Left lung (tissue), 10 donors: ENCODE measurements around the gene LGALS9C. TPM values are rescaled to one million over a fixed set of nuclear protein-coding genes. Genes with fewer than 3 reads are reported as not detected.
A peak's percentile ranks its signal among the peaks of the same experiment; 100 is the strongest.
"Not testable (repeated sequence)": the region's sequence is repeated elsewhere in the genome, so short reads cannot be mapped to it uniquely, and the experiment has no call there.

ENCODE experiments used
- ATAC-seq: fragments of 200-7000 bp; cut with Tn5 transposase; one replicate; pipeline ENCODE4 v1.9.1; 2020; ENCODE audit warnings: moderate library complexity
- DNase-seq, 4 donors: peaks; one replicate each; pipeline ENCODE4 v3.0.0-alpha.2; 2013 to 2020
- H3K27ac ChIP-seq, 2 donors: fragments of 200-600 bp; sonication (generic) in 1 of 2; one replicate each; pipeline versions ENCODE4 v1.5.0 to v1.8.0; 2020 to 2021
- H3K27me3 ChIP-seq, 2 donors: fragments of 200-600 bp; sonication (generic) in 1 of 2; one replicate each; pipeline versions ENCODE4 v1.5.0 to v1.8.0; 2020 to 2021
- H3K36me3 ChIP-seq, 2 donors: fragments of 200-600 bp; sonication (generic) in 1 of 2; one replicate each; pipeline versions ENCODE4 v1.5.0 to v1.8.0; 2020 to 2021
- H3K4me1 ChIP-seq, 2 donors: fragments of 200-600 bp; one replicate each; pipeline ENCODE4 v1.8.0; 2021
- H3K4me3 ChIP-seq, 2 donors: fragments of 200-600 bp; sonication (generic) in 1 of 2; one replicate each; pipeline versions ENCODE4 v1.5.0 to v1.8.0; 2020 to 2021; ENCODE audit warnings: mild to moderate bottlenecking in 1 of 2
- H3K9me3 ChIP-seq, 2 donors: fragments of 200-600 bp; sonication (generic) in 1 of 2; one replicate each; pipeline versions ENCODE4 v1.5.0 to v1.8.0; 2020 to 2021
- intact Hi-C, 2 donors: fragments of 100-400 bp; cut with DNase I; formaldehyde crosslinking; loops; one replicate each; pipeline versions ENCODE4 v1.11.2 to v1.14.2; 2022
- polyA plus RNA-seq, 6 donors: library from polyadenylated mRNA; unstranded; fragments of 120-200 nt; gene quantifications; one replicate each; pipeline ENCODE4 v1.2.1, GENCODE V29; 2013; ENCODE audit not compliant: insufficient read length in 6 of 6
- total RNA-seq, 2 donors: library from RNA; stranded (reverse); fragmentation: NEBNext Ultra II Directional; extraction: Animal tissue kit (Norgen Biotek cat#: 25700); gene quantifications; one replicate each; pipeline ENCODE4 v1.2.1, GENCODE V29; 2021
- donor health status: DM: no; HTN: yes; CAD: no.
- donor health status: DM: no; HTN: no; CAD: no.

The LGALS9C gene
- total and polyA plus RNA-seq, 8 donors: 0.13 to 0.45 (median 0.17) TPM; not detected in 5

GRCh38 chr17:18526168-18526800 lies 49.7 kb downstream of the LGALS9C start:
- H3K27me3 ChIP-seq, H3K4me1 ChIP-seq, DNase-seq, intact Hi-C loops, H3K9me3 ChIP-seq, H3K27ac ChIP-seq, H3K36me3 ChIP-seq, ATAC-seq, H3K4me3 ChIP-seq: not testable (repeated sequence)

- H3K9me3 ChIP-seq, H3K4me1 ChIP-seq, H3K4me3 ChIP-seq, H3K36me3 ChIP-seq, DNase-seq, intact Hi-C loops, ATAC-seq, H3K27ac ChIP-seq, H3K27me3 ChIP-seq: not testable (repeated sequence)
Observed at GRCh38 chr17:18527354-18527753, 50.8 kb downstream of the LGALS9C start.

GRCh38 chr17:18528435-18528834 lies 51.8 kb downstream of the LGALS9C start:
- intact Hi-C loops, H3K27ac ChIP-seq, H3K36me3 ChIP-seq, DNase-seq, H3K9me3 ChIP-seq, H3K27me3 ChIP-seq, H3K4me3 ChIP-seq, H3K4me1 ChIP-seq, ATAC-seq: not testable (repeated sequence)

GRCh38 chr17:18528899-18529500 lies 52.4 kb downstream of the LGALS9C start:
- H3K4me1 ChIP-seq, ATAC-seq, H3K27me3 ChIP-seq, H3K27ac ChIP-seq, H3K9me3 ChIP-seq, H3K4me3 ChIP-seq, H3K36me3 ChIP-seq, intact Hi-C loops, DNase-seq: not testable (repeated sequence)

- H3K9me3 ChIP-seq, intact Hi-C loops, H3K4me3 ChIP-seq, H3K27ac ChIP-seq, ATAC-seq, DNase-seq, H3K4me1 ChIP-seq, H3K27me3 ChIP-seq, H3K36me3 ChIP-seq: not testable (repeated sequence)
Observed at GRCh38 chr17:18530405-18530804, 53.8 kb downstream of the LGALS9C start.

GRCh38 chr17:18542234-18542633 lies 65.6 kb downstream of the LGALS9C start:
- H3K27ac ChIP-seq, H3K27me3 ChIP-seq, H3K4me1 ChIP-seq, intact Hi-C loops, H3K36me3 ChIP-seq, H3K9me3 ChIP-seq, DNase-seq, H3K4me3 ChIP-seq: not testable (repeated sequence)
- ATAC-seq: peak; percentile 77

- H3K4me1 ChIP-seq, H3K4me3 ChIP-seq, intact Hi-C loops, H3K36me3 ChIP-seq, DNase-seq, H3K27me3 ChIP-seq, H3K9me3 ChIP-seq, H3K27ac ChIP-seq: not testable (repeated sequence)
- peak; percentile 64 for ATAC-seq
Observed at GRCh38 chr17:18542907-18543306, 66.3 kb downstream of the LGALS9C start.

Other genes with a start within 250 kb of the LGALS9C start
- 100 to 1,000 TPM; 313 to 381 TPM for gene FLII, start 218.1 kb upstream of the LGALS9C start, total RNA-seq
- gene FLII, start 218.1 kb upstream of the LGALS9C start, polyA plus RNA-seq: 100 to 1,000 TPM; 124 to 158 (median 142) TPM
- 10 to 100 TPM in 1 of 2 donors, 1 to 10 TPM in 1; 9.0 to 16.3 TPM for gene MIEF2, start 216.1 kb upstream of the LGALS9C start, total RNA-seq
- 10 to 100 TPM in 4 of 6 donors, 1 to 10 TPM in 2; 8.3 to 12.5 (median 11.1) TPM for gene MIEF2, start 216.1 kb upstream of the LGALS9C start, polyA plus RNA-seq
- gene TOP3A, start 161.8 kb upstream of the LGALS9C start, total RNA-seq: 10 to 100 TPM; 24.7 to 43.8 TPM
- 10 to 100 TPM; 47.6 to 65.1 (median 52.3) TPM for gene TOP3A, start 161.8 kb upstream of the LGALS9C start, polyA plus RNA-seq
- gene SMCR8, start 161.5 kb upstream of the LGALS9C start, total RNA-seq: 10 to 100 TPM; 16.7 to 23.4 TPM
- 10 to 100 TPM; 12.0 to 13.7 (median 13.0) TPM for gene SMCR8, start 161.5 kb upstream of the LGALS9C start, polyA plus RNA-seq
- gene SHMT1, start 113.2 kb upstream of the LGALS9C start, total RNA-seq: 10 to 100 TPM; 38.1 to 45.3 TPM
- gene SHMT1, start 113.2 kb upstream of the LGALS9C start, polyA plus RNA-seq: 10 to 100 TPM; 23.3 to 27.8 (median 26.1) TPM
- 1 to 10 TPM; 2.3 to 3.1 TPM for gene EVPLL, start 99.0 kb upstream of the LGALS9C start, total RNA-seq
- 1 to 10 TPM in 1 of 6 donors, under 1 TPM in 5; 0.26 to 1.3 (median 0.74) TPM for gene EVPLL, start 99.0 kb upstream of the LGALS9C start, polyA plus RNA-seq
- gene TBC1D28, start 167.6 kb downstream of the LGALS9C start, total RNA-seq: not detected
- gene TBC1D28, start 167.6 kb downstream of the LGALS9C start, polyA plus RNA-seq: under 1 TPM in 1 of 6 donors, not detected in 5; 0.14 TPM
- 1 to 10 TPM; 2.2 to 2.6 TPM for gene FOXO3B, start 205.5 kb downstream of the LGALS9C start, total RNA-seq
- 1 to 10 TPM; 5.2 to 7.8 (median 6.1) TPM for gene FOXO3B, start 205.5 kb downstream of the LGALS9C start, polyA plus RNA-seq